ENCODE measurements around the gene ZNF121.

ZNF121 gene

GRCh38 chr19:9538183-9539058, 45.9 kb downstream of the ZNF121 start, which contains the start of gene ZNF426:
Gene ZNF426 (minus strand): TSS chr19:9538645. CDS start chr19:9536232, 2,413 bp downstream.
- peak; percentile 51 to 76 for DNase-seq (ENCODE audit: low read depth in 1 of 2, low spot score in 1 of 2)

GRCh38 chr19:9535934-9536333, 48.4 kb downstream of the ZNF121 start:
- DNase-seq (ENCODE audit: low read depth in 1 of 2, low spot score in 1 of 2), result no peak

DNA sequence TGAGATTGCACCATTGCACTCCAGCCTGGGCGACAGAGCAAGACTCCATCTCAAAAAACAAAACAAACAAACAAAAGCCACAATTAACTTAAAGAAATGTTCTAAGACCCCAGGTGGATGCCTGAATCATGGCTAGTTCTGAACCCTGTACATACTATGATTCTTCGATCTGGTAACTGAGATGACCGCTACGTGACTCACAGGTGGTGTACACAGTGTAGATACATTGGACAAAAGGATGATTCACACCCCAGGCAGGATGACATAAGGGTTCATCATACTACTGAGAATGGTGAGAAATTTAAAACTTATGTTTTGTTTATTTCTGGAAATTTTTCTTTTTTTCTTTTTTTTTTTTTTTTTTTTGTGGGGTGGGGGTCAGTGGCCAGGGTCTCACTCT, 52.4 kb downstream of the ZNF121 start:
- DNase-seq (ENCODE audit: low read depth in 1 of 2, low spot score in 1 of 2), result no peak

GRCh38 chr19:9528757-9529336, 55.5 kb downstream of the ZNF121 start:
- DNase-seq (ENCODE audit: low read depth in 1 of 2, low spot score in 1 of 2), result no peak

DNA sequence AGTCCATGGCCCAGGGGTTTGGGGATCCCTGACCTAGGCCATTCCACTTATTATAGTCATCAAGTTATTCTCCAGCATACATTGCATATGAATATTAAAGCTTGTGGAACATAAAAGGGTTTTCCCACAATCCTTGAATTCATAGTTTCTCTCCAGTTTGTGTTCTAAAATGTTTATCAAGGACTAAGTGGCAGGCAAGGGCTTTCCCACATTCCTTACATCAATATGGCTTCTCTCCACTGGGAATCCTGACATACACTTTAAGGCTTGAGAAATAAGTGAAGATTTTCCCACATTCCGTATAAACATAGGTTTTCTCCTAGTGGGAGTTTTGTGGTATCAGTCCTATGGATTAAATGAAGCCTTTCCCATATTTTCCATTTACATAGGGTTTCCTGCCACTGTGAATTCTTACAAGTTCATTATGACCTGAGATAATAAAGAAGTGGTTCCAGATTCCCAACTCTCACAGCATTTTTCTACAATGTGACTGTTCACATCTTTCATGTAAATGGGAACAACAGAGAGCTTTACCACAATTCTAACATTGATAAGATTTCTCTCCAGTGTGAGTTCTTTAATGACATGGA, 60.3 kb downstream of the ZNF121 start:
- DNase-seq (ENCODE audit: low read depth in 1 of 2, low spot score in 1 of 2), result no peak

Measured in stimulated activated CD4-positive, alpha-beta T cell treated with anti-CD3 and anti-CD28 coated beads, Interleukin-15, amount 100 ng/mL, for 1 hour (primary cell).